HepG2 (cell line): Measurements from ENCODE around the gene SETSIP. TPM values are rescaled to one million over a fixed set of nuclear protein-coding genes. Genes with fewer than 3 reads are reported as not detected.

Experiments used
- ATAC-seq: fragments of 200-7000 bp; cut with Tn5 transposase; 3 replicates; pipeline ENCODE4 v1.9.1; 2020; ENCODE audit warnings: mild to moderate bottlenecking, moderate library complexity
- BruUV-seq: library from RNA; stranded (reverse); fragments of 400-500 nt; replicated peaks from 2 replicates; lab custom pipeline; 2021; lab: Mats Ljungman, UMichigan
- CTCF ChIA-PET: fragments of 300-600 bp; formaldehyde crosslinking; extraction: SDS; loops from one replicate; lab custom pipeline; 2021; ENCODE audit warnings: low total read pairs, inconsistent platforms, low intra/inter-chr PET ratio; lab: Yijun Ruan, JAX
- POLR2A ChIA-PET: fragments of 350-600 bp; sonication (Branson Sonifier 250); formaldehyde crosslinking; loops from one replicate; lab custom pipeline; 2020; ENCODE audit warnings: antibody characterized with exemption, inconsistent platforms; lab: Yijun Ruan, JAX
- DNase-seq: peaks from one replicate; pipeline ENCODE4 v3.0.0-alpha.2; 2015; ENCODE audit warnings: low spot score
- FAIRE-seq: peaks from 3 replicates; lab custom pipeline; 2011; peaks lifted over from hg19 to GRCh38; lab: Jason Lieb, UNC
- H2AFZ ChIP-seq: one replicate; pipeline ENCODE4 v1.6.1; 2011; ENCODE audit warnings: low read length, inconsistent platforms
- H3K27ac ChIP-seq: fragments of 300-600 bp; 3 replicates; pipeline ENCODE4 v1.8.0; 2011; ENCODE audit warnings: mixed run types, mild to moderate bottlenecking, mixed read lengths, low read length, inconsistent platforms; ENCODE audit not compliant: insufficient read depth; ENCODE audit errors: extremely low read length
- H3K27me3 ChIP-seq, 2 experiments: fragments of 200-600 bp in 1 of 2; 2 replicates in 1 of 2; 3 replicates in 1 of 2; pipeline versions ENCODE4 v1.6.0 to v1.8.0; 2011; ENCODE audit warnings: low read length in 2 of 2, mild to moderate bottlenecking in 2 of 2, moderate library complexity in 2 of 2, inconsistent platforms in 1 of 2; ENCODE audit not compliant: insufficient read depth in 2 of 2, control insufficient read depth in 1 of 2
- H3K36me3 ChIP-seq, 2 experiments: fragments of 200-600 bp in 1 of 2; replicated peaks in 1 of 2; 2 replicates in 1 of 2; 3 replicates in 1 of 2; pipeline versions ENCODE4 v1.5.1 to v1.8.0; 2011; ENCODE audit warnings: low read length in 2 of 2, inconsistent platforms in 1 of 2; ENCODE audit not compliant: insufficient read depth in 2 of 2, control insufficient read depth in 1 of 2
- H3K4me1 ChIP-seq: 2 replicates; pipeline ENCODE4 v1.5.1; 2012; ENCODE audit warnings: low read length, inconsistent platforms; ENCODE audit not compliant: insufficient read depth
- H3K4me2 ChIP-seq: 2 replicates; pipeline ENCODE4 v1.6.0; 2011; ENCODE audit warnings: low read depth, low read length, inconsistent platforms
- H3K4me3 ChIP-seq, 3 experiments: fragments of 200-600 bp in 1 of 3; sonication (generic), shearing (Covaris generic) in 1 of 3; replicated peaks in 1 of 3; 2 replicates each; pipeline ENCODE4 v1.5.1; 2011 to 2016; ENCODE audit warnings: low read length in 3 of 3, inconsistent platforms in 2 of 3, low read depth in 2 of 3, mild to moderate bottlenecking in 2 of 3, control low read depth in 1 of 3, mixed read lengths in 1 of 3; ENCODE audit not compliant: insufficient read depth in 1 of 3
- H3K79me2 ChIP-seq: one replicate; pipeline ENCODE4 v1.6.1; 2011; ENCODE audit warnings: low read length, inconsistent platforms; ENCODE audit not compliant: insufficient read depth
- H3K9ac ChIP-seq: 2 replicates; pipeline ENCODE4 v1.6.0; 2011; ENCODE audit warnings: mild to moderate bottlenecking, low read depth, low read length, inconsistent platforms; ENCODE audit not compliant: insufficient read depth
- H3K9me3 ChIP-seq: 2 replicates; pipeline ENCODE4 v1.5.1; 2012; ENCODE audit warnings: mild to moderate bottlenecking, low read length
- H4K20me1 ChIP-seq: 2 replicates; pipeline ENCODE4 v1.6.0; 2011; ENCODE audit warnings: inconsistent platforms, mild to moderate bottlenecking, low read length, moderate library complexity; ENCODE audit not compliant: insufficient read depth
- CEBPB ChIP-seq: IDR thresholded peaks from 2 replicates; pipeline ENCODE4 v1.6.1; 2011; ENCODE audit warnings: low read depth, low read length, improper control_type of control experiment, borderline replicate concordance
- HCFC1 ChIP-seq: fragments of 150-350 bp; IDR thresholded peaks from 2 replicates; pipeline ENCODE4 v1.6.1; 2014; ENCODE audit warnings: low read depth, low read length
- HMGA1 ChIP-seq: sonication (generic); formaldehyde crosslinking; conservative IDR thresholded peaks from 2 replicates; pipeline ENCODE4 v1.4.0; 2020; ENCODE audit warnings: missing genetic modification reagents
- IKZF4 ChIP-seq: sonication (generic); formaldehyde crosslinking; IDR thresholded peaks from 2 replicates; pipeline ENCODE4 v1.5.1; 2020; ENCODE audit warnings: borderline replicate concordance, mild to moderate bottlenecking, low read depth, missing genetic modification reagents; ENCODE audit errors: not compliant biosample characterization
- MAFG ChIP-seq: sonication (generic); formaldehyde crosslinking; IDR thresholded peaks from 2 replicates; pipeline ENCODE4 v1.5.1; 2020; ENCODE audit warnings: mild to moderate bottlenecking, missing genetic modification reagents
- MEIS1 ChIP-seq: sonication (generic); formaldehyde crosslinking; IDR thresholded peaks from 2 replicates; pipeline ENCODE4 v1.9.0; 2021; ENCODE audit warnings: mild to moderate bottlenecking, missing genetic modification reagents, moderate library complexity, borderline replicate concordance
- PAX8 ChIP-seq: sonication (generic); formaldehyde crosslinking; IDR thresholded peaks from 2 replicates; pipeline ENCODE4 v1.8.0; 2022; ENCODE audit warnings: mild to moderate bottlenecking, missing genetic modification reagents, borderline replicate concordance
- REST ChIP-seq, 2 experiments: IDR thresholded peaks; 2 replicates each; pipeline ENCODE4 v1.6.1; 2011 to 2012; ENCODE audit warnings: low read length in 2 of 2, borderline replicate concordance in 1 of 2, low read depth in 1 of 2, mild to moderate bottlenecking in 1 of 2, moderate library complexity in 1 of 2
- SRSF9 ChIP-seq: fragments of 200-400 bp; formaldehyde crosslinking; IDR thresholded peaks from 2 replicates; pipeline ENCODE4 v1.6.1; 2018; ENCODE audit warnings: borderline replicate concordance, mild to moderate bottlenecking, low read depth, low read length; ENCODE audit not compliant: insufficient read depth, poor library complexity, severe bottlenecking
- THAP8 ChIP-seq: sonication (generic); formaldehyde crosslinking; IDR thresholded peaks from 2 replicates; pipeline ENCODE4 v1.5.1; 2020; ENCODE audit warnings: missing genetic modification reagents, mild to moderate bottlenecking, borderline replicate concordance
- ZNF713 ChIP-seq: sonication (generic); formaldehyde crosslinking; IDR thresholded peaks from 2 replicates; pipeline ENCODE4 v1.4.0; 2020; ENCODE audit warnings: mild to moderate bottlenecking, missing genetic modification reagents
- WGBS: methylation state at CpG from one replicate; pipeline ENCODE4 v1.1.6; 2017; ENCODE audit warnings: low lambda C conversion rate; 5-methylcytosine and 5-hydroxymethylcytosine counted together
- in situ Hi-C: cut with HindIII; loops from 2 replicates; pipeline ENCODE4 v1.10.0; 2017; ENCODE audit warnings: low pct_unique_long_range_greater_than_20kb; ENCODE audit not compliant: extremely low pct_ligation_motif_present
- intact Hi-C: fragments of 100-400 bp; cut with micrococcal nuclease; formaldehyde crosslinking; loops from one replicate; pipeline ENCODE4 v1.10.0; 2022; ENCODE audit not compliant: unreplicated experiment
- polyA plus RNA-seq, 8 experiments: library from polyadenylated mRNA; depleted of rRNA in 3 of 8; stranded (reverse) in 7 of 8; unstranded in 1 of 8; fragments of >200 nt; fragmentation: Illumina TruSeq in 4 of 8; extraction: Trizol in 4 of 8; gene quantifications; 2 replicates each; pipeline versions ENCODE4 v1.2.1 to v1.2.3, GENCODE V29; 2011 to 2016; ENCODE audit warnings: low read depth in 4 of 8, missing spikeins in 1 of 8, mixed read lengths in 1 of 8; ENCODE audit not compliant: insufficient read depth in 1 of 8
- total RNA-seq, 5 experiments: library from RNA; depleted of rRNA; stranded (reverse); fragments of >200 nt; fragmentation: Illumina TruSeq; extraction: Trizol; gene quantifications; 2 replicates each; pipeline ENCODE4 v1.2.3, GENCODE V29; 2016; ENCODE audit warnings: low read depth in 1 of 5

Gene SETSIP
- total and polyA plus RNA-seq, 2 of the 13 experiments (the other 11 are each of a cell fraction or from before 2014, with no cell fraction given) = not detected

- FAIRE-seq (no peak), DNase-seq (no peak), ATAC-seq (no peak)
- ChIA-PET CTCF (no interaction called here), POLR2A (no interaction called here)
- Histone ChIP-seq H3K4me3 (no peak overlapping the region), H4K20me1 (no peaks in the 10 kb centered on the region), H3K4me1 (no peaks in the 10 kb centered on the region), H3K9me3 (no peaks in the 10 kb centered on the region), H3K4me2 (no peak overlapping the region), H2AFZ (no peak overlapping the region), H3K36me3 (no peaks in the 10 kb centered on the region), H3K27ac (no peak overlapping the region), H3K27me3 (no peaks in the 10 kb centered on the region), H3K79me2 (no peaks in the 10 kb centered on the region), H3K9ac (no peak overlapping the region)
- no peak for TF ChIP-seq HCFC1
- no peak for TF ChIP-seq IKZF4 (CRISPR knock-in tag)
- TF ChIP-seq SRSF9 = no peak
- TF ChIP-seq ZNF713 = no peak
- TF ChIP-seq MAFG (CRISPR knock-in tag) = no peak
- TF ChIP-seq MEIS1 (CRISPR knock-in tag) = no peak
- TF ChIP-seq PAX8 (CRISPR knock-in tag) = no peak
- intact Hi-C loops (no loop called here), in situ Hi-C loops (no loop called here)
- BruUV-seq = no TSS peak
Measured at GRCh38 chr1:92096317-92096716, 21.1 kb upstream of the SETSIP start.

GRCh38 chr1:92095874-92096273, 20.7 kb upstream of the SETSIP start:
- POLR2A ChIA-PET = no interaction called here
- FAIRE-seq (no peak), ATAC-seq (no peak), DNase-seq (no peak)
- in situ Hi-C loops = no loop called here
- TF ChIP-seq THAP8 (no peak), HMGA1 (no peak), CEBPB (peak; percentile 37; the same call in 1 of the 2 replicates), REST (IDR thresholded peaks at IDR 0.05; ENCODE audit: borderline replicate concordance in 1 of 2, low read depth in 1 of 2, low read length in 2 of 2) (no peak)
- TF ChIP-seq, all 625 proteins: peak for 1
- H3K4me3 ChIP-seq = no peak overlapping the region
- no peaks in the 10 kb centered on the region for H4K20me1 ChIP-seq
- CTCF ChIA-PET = no interaction called here
- intact Hi-C loops = no loop called here
- no peaks in the 10 kb centered on the region for H3K9me3 ChIP-seq
- H3K27me3 ChIP-seq = no peaks in the 10 kb centered on the region
- H3K9ac ChIP-seq = no peak overlapping the region
- 90% methylated on average over 5 of the region's 5 CpGs for WGBS
- H2AFZ ChIP-seq = no peak overlapping the region
- no peaks in the 10 kb centered on the region for H3K36me3 ChIP-seq
- no peak overlapping the region for H3K4me2 ChIP-seq
- H3K4me1 ChIP-seq = no peaks in the 10 kb centered on the region
- no peaks in the 10 kb centered on the region for H3K79me2 ChIP-seq
- no TSS peak for BruUV-seq
- H3K27ac ChIP-seq = no peak overlapping the region
